ENCODE results near the gene SETD7.

SETD7 gene

DNA sequence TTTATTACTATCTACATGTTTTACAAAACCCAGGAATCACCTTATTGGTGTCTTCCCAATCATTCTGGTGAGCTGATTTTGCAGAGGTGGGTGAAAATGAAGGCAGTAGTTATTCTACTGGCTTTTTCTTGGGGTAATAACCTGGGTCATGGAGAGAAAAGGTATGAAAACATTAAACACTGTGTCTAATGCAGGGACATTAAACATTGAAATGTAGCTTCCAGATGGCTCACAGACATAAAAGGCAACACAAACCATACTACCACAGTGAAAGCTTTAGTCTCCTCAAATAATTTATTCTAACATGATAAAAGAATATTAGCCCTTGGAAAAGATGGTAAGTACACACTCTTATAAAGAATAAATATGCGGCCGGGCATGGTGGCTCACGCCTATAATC lies 8.0 kb downstream of the SETD7 start:
- no peak for DNase-seq

DNA sequence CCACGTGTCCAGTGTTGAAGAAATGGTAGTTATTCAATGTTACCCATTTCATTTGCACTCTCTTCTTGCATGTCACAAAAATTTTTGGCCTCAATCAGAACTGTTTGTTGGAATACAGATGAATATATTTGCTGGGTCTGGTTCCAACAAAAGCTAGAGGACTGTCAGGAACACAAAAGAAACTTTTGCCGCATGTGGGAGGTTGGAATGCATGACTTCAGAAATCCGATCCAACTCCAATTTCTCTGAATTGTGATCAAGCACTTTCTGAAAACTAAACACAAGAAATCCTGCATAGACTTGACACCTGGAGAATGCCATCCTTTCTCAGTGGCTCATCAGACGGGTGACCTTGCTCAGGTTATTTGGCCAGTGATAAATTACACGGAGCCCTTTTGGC lies 15.4 kb downstream of the SETD7 start:
- DNase-seq, result no peak

DNA sequence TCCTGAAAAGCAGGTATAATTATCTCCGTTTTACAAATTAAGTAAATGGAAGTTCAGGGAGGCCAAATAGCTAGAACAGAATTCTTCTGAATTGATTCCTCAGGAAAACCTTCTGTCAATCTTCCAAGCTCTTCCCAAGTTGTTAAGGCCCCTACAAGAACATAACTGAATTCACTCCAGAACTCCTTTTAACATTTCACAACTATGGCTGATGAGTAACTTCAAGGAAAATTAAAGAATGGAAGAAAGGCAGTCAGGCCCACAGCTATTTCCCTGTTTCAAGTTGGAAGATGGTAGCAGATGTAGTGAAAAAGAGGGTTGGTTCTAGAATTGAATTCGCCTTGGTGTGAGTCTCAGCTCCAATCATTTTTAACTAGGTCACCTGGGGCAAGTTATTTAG lies 15.9 kb downstream of the SETD7 start:
- no peak for DNase-seq

DNA sequence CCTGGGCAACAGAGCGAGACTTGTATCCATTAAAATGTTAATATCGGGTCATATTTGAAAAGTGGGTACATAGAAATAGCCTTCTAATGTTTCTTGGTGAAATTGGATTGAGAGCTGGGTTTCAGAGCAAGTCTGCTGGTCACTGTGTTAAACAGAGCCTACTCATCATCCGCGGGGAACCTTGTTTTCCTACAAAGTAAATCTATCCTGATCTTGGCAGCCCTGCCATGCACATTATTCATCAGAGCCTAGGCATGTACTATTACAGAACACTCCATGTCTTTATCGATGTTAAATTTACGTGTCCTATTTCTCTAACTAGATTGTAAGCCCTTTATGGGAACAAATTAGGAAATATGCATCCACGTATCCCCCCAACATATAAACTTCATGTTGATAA lies 18.7 kb downstream of the SETD7 start:
- no peak for DNase-seq

DNA sequence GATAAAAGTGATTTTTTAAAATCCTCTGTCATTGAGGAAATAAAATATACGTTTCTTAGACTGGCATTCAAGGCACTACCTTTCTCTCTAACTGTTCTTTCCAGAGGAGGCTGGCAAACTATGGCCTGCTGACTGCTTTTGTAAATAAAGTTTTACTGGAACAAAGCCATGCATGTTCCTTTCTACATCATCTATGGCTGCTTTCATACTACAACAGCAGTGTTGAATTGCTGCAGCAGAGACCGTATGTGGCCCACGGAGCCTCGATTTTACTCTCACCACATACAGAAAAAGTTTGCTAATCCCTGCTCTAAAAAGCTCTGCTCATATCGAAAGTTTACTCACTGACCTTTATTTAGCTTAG lies 20.2 kb downstream of the SETD7 start:
- DNase-seq, result no peak

DNA sequence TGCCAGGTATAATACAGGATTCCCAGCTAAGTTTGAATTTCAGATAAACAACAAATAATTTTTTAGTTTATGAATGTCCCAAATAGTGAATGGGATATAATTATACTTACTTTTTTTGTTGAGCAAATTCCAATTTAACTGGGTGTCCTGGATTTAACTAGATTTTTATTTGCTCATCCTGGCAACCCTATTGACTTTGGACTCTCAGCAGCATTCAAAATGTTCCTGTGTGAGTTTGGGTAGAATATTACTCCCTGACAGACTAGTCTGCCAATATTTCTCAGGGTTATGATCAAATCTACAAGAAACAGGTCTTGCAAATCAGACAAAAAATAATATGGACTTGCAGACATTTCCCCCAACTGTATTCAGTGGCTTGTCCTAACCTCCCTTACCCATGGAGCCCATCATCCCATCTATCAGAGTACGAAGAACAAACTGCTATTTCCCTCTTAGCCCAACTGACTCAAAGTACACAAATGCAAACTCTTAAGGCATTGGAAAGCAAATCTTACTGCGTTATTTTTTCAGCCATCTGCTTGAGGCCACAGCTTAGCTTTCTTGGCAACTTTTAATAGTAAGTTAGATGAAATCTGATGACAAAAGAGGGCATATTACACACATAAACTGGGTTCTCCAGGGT lies 20.7 kb downstream of the SETD7 start:
- DNase-seq, result no peak

DNA sequence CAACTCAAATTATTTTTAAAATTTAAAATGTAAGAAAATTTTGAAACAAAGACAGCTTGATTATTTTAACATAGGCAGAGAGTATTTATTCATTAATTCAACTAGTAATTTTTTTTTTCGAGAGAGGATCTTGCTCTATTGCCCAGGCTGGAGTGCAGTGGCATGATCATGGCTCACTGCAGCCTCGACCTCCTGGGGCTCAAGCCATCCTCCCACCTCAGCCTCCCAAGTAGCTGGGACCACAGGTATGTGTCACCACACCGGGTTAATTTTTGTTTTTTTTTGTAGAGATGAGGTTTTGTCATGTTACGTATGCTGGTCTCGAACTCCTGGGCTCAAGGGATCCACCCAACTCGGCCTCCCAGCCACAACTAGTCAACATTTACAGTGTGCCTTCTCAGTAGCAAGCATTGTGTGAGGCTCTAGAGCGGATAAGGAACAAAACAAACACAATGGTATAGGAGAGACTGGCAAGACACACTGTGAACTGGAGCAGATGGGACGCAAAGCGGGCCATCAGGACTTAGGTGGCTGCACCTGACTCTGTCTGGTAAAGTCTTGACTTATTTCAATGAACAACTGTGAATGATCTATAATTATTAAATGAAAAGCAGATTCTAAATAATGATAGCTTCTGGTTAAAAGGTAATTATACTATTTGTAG lies 21.6 kb downstream of the SETD7 start:
- peak; percentile 51 for DNase-seq

DNA sequence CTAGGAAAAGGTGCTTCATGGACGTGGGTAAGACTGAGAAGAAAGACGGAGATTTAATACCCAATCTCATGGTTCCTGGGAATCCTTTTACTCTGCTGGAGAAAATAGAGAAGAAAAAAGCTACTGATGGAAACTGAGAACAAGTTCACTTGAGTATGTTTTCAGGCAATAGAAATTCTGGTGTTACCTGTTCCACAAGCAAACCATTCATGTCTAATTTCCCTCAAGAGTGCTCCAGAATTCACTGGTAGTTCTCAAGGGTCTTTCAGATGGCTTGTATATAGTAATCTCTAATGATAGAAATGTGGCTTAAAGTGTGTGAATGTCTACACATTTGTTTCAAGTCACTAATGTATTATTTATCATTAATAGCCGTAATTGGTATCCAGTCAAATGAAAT lies 22.5 kb downstream of the SETD7 start:
- DNase-seq, result no peak

DNA sequence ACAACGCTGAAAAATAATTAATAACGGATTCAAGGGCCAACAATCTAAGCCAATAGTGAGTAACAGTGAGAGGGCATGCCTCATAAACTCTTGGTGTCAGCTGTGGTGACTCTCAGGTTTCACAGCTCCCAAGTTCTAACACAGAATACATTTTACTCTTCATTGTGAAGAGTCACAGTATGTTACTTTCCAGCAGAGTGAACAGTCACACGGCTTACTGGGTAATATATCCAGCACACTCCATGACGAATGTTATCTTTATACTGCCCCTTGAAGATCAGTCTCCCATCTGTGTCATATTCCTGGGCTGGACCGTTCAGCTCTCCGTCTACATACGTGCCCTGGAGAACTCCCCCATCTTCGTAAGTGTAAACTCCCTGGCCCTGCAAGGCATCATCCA lies 23.1 kb downstream of the SETD7 start:
- DNase-seq, result no peak

DNA sequence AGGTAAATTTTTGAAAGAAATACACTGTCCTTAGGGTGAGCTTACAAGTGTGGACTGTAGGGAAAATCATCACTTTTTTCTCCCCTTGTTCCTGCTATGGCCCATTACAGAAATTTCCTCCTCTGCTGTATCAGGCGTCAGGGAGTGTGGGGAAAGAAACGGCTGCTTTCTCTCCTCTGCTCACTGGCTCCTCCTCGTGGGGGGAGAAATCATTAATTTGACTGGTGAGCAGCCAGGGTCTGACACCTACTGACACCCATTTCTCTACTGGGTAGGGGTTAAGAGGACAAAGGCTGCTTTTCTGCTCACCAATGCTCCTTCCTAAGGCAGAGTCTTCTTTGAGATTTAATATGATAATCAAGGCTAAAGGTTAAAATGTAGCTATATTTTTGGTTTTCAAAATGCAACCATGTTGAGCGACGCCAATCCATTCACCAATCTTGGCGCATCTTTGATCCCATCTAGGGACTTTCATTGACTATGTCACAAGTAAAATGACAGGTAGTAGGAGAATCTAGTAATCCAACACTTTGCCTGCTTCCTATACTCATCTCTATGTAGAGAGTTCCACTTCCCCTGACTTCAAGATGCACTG lies 25.1 kb downstream of the SETD7 start:
- DNase-seq, result peak; percentile 41

DNA sequence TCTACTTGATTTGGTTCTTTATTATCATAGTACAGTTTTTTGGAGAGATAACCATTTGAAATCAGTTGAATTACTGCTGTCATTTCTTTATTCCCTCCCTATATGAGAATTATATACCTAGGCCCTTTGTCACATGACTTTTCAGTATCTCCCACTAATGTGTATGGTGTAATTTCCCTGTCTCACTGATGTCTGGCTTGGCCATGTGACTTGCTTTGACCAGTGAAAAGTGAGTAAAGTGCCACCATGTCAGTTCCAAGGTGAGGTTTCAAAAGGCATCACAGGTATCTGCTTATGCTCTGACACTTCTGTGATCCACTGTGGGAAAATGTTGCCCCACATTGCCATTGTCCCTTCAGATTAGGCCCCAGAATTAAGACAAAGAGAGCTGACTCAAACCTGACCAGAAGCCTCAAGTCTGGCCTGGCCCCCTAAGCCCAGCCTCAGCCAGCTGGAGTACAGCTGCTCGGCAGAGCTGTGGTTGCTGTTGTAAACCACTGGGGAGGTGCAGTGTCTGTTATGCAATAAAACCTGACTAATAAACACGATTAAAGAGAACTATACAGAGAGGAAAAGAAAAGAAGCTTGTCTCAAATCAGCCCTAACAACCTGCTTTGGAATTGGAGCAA lies 27.5 kb downstream of the SETD7 start:
- DNase-seq, result no peak

DNA sequence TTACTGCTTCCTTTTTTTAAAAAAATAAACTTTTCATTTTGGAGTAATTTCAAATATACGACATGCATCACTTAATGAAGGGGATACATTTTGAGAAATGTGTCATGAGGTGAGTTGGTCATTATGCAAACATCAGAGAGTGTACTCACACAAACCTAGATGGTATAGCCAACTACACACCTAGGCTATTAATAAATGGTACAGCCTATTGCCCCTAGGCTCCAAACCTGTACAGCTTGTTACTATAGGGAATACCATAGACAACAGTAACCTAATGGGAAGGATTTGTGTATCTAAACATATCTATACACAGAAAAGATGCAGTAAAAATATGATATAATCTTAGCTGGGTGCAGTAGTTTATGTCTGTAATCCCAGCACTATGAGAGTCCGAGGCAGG lies 29.1 kb downstream of the SETD7 start:
- no peak for DNase-seq

DNA sequence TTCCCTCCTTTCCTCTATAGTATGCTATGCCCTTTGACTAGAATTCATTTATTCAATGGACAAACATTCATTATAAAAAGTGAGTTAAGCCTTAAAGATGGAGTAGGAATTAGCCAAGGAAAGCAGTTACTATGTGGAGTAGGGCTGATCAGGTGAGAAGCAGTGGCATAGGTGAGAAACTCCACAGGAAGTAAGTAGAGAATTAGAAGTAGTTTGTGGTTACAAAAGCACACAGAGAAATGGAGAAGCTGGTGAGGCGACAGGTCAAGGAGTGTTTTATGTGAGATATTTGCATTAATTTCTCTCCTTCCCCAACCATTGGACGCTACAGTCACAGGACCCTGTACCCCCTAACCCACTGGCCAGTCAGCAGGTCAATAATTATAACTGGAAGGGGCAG lies 30.6 kb downstream of the SETD7 start:
- no peak for DNase-seq

DNA sequence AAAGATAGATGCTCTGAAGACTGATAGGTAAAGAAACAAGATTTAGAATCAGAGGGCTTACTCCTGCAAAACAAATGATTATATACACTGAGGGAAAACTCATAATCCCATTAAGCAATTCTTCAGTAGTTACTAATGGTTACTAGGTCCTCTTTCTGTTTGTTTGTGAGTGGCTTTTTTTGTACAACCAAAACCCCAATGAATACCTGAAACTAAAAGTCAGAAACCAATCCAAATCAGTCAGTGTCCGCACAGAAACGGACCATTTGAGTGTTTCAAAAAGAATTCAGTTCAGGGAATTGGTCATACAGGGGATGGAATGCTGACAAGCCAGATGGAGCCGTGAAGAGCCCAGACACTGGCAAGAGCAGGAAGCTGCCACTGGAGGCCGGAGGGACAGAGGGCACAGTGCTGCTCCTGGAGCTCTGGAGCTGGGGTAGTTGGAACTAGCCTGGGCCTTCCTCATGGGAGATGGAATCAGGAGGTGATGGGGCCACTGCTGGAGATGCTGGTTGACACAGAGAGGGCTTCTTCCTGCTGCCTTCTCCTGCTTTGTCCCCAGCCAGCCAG lies 31.9 kb downstream of the SETD7 start:
- no peak for DNase-seq

DNA sequence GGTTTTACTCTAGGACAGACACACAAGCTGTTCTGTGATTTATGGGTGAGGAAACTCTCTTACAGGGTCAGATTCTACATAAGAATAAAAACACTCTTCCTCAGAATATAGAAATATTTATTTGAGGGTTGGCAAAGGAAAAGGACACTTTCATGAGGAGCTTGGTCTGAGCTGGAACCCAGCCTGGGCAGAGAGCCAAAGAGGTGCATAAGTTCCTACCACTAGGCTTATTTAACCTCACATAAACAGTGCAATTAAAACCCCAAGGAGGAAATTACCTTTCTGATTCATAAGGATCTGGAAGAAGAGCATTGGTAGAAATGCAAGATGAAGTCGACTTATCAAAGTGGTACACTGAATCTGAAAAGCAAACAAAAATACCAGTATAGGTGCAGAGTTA lies 32.9 kb downstream of the SETD7 start:
- DNase-seq, result peak; percentile 45

DNA sequence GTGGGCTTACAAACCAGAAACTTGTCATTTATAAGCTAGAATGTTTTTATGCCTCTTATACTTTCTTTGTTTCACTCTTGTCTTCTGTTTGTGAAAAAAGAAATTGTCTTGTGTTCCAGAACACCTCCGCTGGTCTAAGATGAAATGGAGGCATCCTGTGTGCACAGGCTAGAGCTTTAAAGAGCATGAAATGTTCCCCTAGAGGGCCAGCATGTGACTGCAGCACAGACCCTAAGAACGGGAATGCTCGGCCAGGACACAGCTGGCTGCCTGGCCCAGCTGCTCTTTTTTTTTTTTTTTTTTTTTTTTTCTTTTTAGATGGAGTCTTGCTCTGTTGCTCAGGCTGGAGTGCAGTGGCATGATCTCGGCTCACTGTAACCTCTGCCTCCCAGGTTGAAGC lies 33.6 kb downstream of the SETD7 start:
- DNase-seq, result no peak

DNA sequence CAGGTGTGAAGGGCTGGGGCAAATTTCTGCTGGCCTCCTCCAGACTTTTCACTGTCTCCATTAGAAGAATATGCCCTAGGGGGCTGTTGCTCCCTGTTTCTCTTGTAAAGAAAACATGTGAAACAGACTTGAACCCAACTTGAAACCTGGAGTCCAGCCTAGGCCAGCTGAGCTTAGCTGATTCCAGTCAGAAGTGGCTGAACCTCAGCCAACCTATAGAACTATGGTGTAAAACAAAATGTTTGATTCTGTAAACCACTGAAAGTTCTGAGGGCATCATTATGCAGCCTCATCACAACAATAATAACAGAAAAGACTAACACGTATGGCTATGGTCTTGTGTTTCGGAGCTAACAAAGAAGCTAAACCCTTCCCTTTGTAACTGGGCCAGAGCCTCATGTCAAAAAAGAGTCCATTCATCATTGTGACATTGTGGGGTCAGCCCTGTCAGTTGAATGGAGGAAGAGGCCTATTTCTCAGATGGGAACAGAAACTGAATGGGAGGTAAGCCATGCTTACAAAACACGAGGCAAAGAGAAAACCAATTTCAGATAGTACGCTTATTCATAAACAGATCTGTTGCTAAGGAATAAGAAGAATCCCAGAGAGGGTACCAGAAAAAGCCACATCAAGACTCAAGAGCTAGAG lies 34.1 kb downstream of the SETD7 start:
- DNase-seq, result no peak

DNA sequence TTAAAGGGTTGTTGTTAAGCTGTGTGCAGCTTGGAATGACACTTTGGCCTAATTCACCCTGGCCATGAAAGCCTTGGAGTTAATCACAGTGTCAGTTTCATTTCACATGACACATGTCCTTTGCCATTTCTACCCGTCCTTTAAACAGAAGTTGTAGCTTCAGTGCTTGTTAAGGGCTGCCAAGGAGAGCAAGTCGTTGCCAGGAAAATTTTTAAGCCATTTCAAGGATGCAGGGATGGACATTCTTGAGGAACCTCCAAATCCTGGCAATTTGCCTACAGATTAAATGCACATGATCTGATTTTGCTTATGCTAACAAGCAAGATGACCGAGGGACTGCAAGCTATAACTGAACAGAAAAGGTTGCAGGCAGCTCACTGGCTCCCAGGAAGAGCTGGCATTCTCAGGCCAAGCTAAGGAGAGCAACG lies 40.5 kb downstream of the SETD7 start:
- DNase-seq, result no peak

DNA sequence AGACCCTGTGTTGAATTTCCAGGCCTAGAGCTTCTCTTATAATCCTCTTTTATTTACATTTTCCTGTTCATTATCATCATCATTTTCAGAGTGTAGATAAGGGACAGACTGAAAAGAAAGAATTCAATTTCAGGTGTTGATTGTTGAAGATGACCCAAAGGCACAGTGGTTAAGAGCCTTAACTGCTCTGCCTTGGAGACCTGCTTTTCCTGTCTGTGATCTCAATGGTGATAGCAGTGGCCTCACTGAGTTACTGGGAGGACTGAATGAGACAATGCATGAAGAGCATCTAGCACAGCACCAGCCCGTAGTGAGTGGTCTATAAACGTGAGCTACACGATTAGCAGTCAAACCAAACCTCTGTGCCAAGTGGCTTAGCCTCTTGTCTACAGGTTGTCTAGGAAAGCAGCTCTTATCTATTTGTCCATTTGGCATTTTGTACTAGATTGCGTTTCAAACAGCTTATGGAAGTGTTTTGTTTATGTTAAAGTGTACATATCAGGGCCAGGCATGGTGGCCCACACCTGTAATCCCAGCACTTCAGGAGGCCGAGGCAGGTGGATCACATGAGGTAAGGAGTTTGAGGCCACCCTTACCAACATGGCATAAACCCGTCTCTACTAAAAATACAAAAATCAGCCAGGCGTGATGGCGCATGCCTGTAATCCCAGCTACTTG lies 41.5 kb downstream of the SETD7 start:
- no peak for DNase-seq

DNA sequence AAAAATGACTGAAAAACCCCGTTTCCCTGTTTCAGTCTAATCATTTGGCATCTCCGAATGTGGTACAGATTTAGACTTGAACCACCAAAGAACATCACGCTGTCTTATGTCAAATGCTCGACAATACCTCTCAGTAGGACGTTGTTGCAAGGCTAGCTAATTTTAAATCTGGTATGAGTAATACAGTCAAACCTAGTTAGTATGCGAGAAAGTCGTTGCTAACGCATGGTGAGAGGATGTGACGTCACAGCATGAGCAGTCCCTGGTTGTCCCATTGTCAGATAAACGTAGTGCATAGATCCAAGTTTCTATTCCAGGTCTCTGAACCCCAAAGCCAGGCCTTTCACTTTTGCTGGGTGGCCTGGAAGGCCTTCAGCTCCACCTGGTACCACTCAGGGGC lies 44.7 kb downstream of the SETD7 start:
- no peak for DNase-seq

DNA sequence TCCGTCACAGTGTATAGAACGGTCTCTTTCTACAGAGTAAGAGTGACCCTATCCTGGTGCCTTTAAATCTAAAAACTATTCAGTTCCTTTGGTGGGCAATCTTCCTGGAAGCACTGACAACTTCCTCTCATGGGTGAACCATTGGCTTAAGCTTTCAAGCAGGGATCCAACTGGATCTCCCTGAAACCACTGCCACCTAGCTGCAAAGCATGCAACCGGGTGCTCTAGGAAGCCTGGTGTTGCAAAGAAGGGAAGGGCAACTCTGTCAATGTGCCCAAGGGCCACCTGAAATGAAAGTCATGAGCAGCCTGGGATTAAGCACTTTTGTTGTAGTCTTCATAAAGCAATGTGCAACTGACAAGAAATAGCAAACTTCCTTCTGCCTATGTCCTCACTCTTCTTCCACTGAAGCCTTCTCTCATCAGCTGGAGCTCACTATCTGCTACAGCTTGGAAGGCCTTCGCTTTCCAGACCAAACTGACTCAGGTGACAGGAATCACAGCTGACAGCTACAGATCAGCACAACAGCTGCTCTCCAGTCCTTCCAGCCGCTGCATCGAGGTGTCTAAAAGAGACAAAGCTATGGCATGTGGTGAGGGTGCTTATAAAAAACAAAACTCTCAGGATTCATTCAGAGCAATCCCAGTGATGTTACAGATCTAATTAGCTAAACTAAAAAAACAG lies 46.1 kb downstream of the SETD7 start:
- DNase-seq, result peak; percentile 3

DNA sequence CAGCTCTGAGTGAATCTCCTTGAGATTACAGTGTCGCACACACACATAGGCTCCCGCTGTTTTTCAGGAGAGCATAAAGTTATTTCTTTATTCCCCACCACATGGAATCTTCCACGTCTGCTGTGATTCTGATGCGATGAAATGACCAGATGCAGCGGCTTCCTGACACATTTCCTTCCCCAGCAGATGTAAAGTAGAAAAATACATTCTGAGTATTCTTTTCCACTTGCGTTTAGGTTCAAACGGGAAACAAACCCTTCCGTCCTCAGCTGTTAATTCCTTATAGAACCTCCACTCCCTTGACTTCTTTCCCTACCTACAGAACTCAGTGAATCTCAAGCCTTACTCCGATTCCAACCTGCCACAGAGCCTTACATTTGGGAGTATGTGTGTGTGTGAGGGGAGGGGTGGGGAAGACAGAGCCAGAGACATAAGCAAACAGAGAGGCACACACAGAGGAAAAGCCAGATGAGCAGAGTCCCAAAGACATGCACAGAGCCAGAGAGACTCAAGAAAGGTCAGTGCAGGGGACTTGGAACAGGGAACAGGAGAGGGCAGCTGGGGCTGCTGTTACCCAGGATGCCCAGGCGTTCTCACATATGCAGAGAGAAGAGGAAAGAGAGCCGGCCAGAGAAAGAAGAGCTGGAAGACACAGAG lies 47.3 kb downstream of the SETD7 start:
- DNase-seq, result no peak
